PC-9 (cell line): ENCODE results near the gene KCNJ5.

Experiments
- CTCF ChIP-seq: fragments of 200-600 bp; sonication (generic); conservative IDR thresholded peaks from 2 replicates; pipeline ENCODE4 v1.6.1; 2017; ENCODE audit warnings: mixed run types, antibody characterized with exemption, mild to moderate bottlenecking, moderate library complexity
- EZH2 ChIP-seq: fragments of 200-600 bp; sonication (generic); IDR thresholded peaks from 2 replicates; pipeline ENCODE4 v1.8.0; 2017; ENCODE audit warnings: antibody characterized with exemption, low read depth

- peak; percentile 83 for TF ChIP-seq CTCF
- TF ChIP-seq EZH2 = no peak
Measured at GRCh38 chr11:128859563-128860441, 31.4 kb upstream of the KCNJ5 start.
